Thymus (tissue), 11 donors: ENCODE measurements around the gene AKT3. TPM values are rescaled to one million over a fixed set of nuclear protein-coding genes. Genes with fewer than 3 reads are reported as not detected.
"Not testable (repeated sequence)": the region's sequence is repeated elsewhere in the genome, so short reads cannot be mapped to it uniquely, and the experiment has no call there.

ENCODE experiments used
- DNase-seq, 9 donors: peaks; one replicate each; pipeline ENCODE4 v3.0.0-alpha.2; 2013; ENCODE audit warnings: low spot score in 9 of 9, low read depth in 6 of 9, missing footprints in 1 of 9
- H3K27ac ChIP-seq, 2 donors: one replicate each; pipeline ENCODE4 v1.5.1; 2013; ENCODE audit warnings: control low read depth in 1 of 2, low read depth in 1 of 2, low read length in 1 of 2, mild to moderate bottlenecking in 1 of 2, moderate library complexity in 1 of 2
- H3K27me3 ChIP-seq, 2 donors: one replicate each; pipeline ENCODE4 v1.5.1; 2013; ENCODE audit warnings: low read length in 1 of 2; ENCODE audit not compliant: control insufficient read depth in 2 of 2, insufficient read depth in 1 of 2
- H3K36me3 ChIP-seq, 2 donors: one replicate each; pipeline ENCODE4 v1.5.1; 2013; ENCODE audit warnings: low read length in 1 of 2, mild to moderate bottlenecking in 1 of 2, moderate library complexity in 1 of 2; ENCODE audit not compliant: control insufficient read depth in 2 of 2, insufficient read depth in 2 of 2
- H3K4me1 ChIP-seq, 2 donors: one replicate each; pipeline ENCODE4 v1.5.1; 2013; ENCODE audit warnings: low read length in 2 of 2; ENCODE audit not compliant: control insufficient read depth in 2 of 2, insufficient read depth in 2 of 2
- H3K4me3 ChIP-seq, 2 donors: one replicate each; pipeline ENCODE4 v1.5.1; 2013; ENCODE audit warnings: low read length in 2 of 2, control low read depth in 1 of 2, mild to moderate bottlenecking in 1 of 2
- H3K9me3 ChIP-seq, 2 donors: one replicate each; pipeline ENCODE4 v1.5.1; 2013; ENCODE audit warnings: low read length in 1 of 2, mild to moderate bottlenecking in 1 of 2; ENCODE audit not compliant: control insufficient read depth in 2 of 2, insufficient read depth in 1 of 2
- WGBS: extraction: QIAGEN DNeasy Blood & Tissue Kit; methylation state at CpG from one replicate; pipeline ENCODE4 v1.1.7; 2013; 5-methylcytosine and 5-hydroxymethylcytosine counted together
- polyA plus RNA-seq: library from polyadenylated mRNA; stranded (reverse); fragments of 200-250 nt; gene quantifications from one replicate; pipeline ENCODE4 v1.2.3, GENCODE V29; 2013
- total RNA-seq: library from RNA; stranded (reverse); fragments of 120-200 nt; gene quantifications from one replicate; pipeline ENCODE4 v1.2.4, GENCODE V29; 2013
- donor health status: healthy.

The AKT3 gene
- total and polyA plus RNA-seq, 2 donors = 14.5 to 45.3 TPM

DNA sequence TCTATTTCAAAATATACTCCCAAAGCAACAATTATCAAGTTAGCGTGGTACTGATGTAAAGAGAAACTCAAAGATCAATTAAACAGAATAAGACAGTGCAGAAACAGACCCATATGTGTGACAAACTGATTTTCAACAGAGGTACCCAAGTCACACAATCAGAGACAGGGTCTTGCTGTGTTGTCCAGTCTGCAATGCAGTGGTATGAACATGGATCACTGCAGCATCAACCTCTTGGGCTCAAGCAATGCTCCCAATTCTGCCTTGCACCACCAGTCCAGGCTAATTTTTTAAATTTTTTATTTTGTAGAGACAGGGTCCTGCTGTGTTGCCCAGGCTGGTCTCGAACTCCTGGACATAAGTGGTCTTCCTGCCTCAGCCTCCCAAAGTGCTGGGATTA lies 255.6 kb downstream of the AKT3 start:
- H3K27me3 ChIP-seq = no peaks in the 10 kb centered on the region
- H3K4me3 ChIP-seq = no peak overlapping the region
- no peaks in the 10 kb centered on the region for H3K9me3 ChIP-seq
- WGBS = 100% methylated on average over 2 of the region's 2 CpGs
- H3K36me3 ChIP-seq = no peaks in the 10 kb centered on the region
- DNase-seq = no peak
- peaks cover 0 to 2% of the 10 kb centered on the region in 2 donors for H3K4me1 ChIP-seq
- no peak overlapping the region for H3K27ac ChIP-seq

DNA sequence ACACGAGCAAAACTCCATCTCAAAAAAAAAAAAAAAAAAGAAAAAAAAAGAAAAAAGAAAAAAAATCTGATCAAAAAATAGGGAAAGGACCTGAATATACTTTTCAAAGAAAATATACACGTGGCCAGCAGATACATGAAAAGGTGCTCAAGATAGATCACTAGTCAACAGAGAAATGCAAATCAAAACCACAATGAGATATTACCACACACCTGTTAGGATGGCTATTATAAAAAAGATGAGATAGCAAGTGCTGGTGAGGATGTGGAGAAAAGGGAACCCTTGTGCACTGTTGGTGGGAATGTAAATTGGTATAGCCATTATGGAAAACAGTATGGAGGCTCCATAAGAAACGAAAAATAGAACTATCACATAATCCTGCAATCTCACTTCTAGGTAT lies 260.8 kb downstream of the AKT3 start:
- H3K4me3 ChIP-seq, H3K27ac ChIP-seq, H3K36me3 ChIP-seq, H3K9me3 ChIP-seq, H3K27me3 ChIP-seq, DNase-seq, H3K4me1 ChIP-seq: not testable (repeated sequence)
- WGBS = 86% methylated on average over 3 of the region's 3 CpGs

DNA sequence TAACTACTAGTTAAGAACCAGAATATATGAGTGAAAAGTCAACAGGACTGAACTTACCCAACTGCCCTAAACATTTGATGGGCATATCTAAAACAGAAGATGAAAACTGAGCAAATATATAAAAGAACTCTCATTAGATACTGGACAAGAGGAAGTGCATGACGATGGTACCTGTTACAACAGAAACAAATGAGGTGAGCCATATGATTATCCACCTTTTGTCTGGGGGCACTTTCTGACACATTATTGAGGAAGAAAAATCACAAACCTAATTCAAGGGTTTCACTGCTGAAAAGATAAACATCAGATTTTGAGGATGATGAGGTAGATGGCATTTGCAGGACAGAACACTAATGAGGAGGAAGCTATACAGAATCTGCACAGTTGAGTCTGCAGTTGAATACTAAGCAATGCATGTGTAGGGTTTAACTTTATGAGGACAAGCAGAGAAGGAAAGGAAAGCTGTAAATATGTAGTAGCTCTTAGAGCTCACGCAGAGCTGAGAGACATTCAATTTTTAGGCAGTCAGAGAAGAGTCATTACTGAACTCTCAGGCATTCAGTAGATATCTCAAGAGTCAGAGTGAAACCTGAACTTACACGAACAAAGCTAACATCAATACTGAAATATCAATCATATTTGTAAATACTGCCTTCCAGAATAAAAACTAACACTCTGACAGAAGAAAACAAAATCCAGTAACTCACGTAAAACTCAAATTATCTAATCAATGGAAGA lies 262.1 kb downstream of the AKT3 start:
- Histone ChIP-seq H3K9me3 (no peaks in the 10 kb centered on the region), H3K4me3 (no peak overlapping the region), H3K27ac (no peak overlapping the region), H3K27me3 (no peaks in the 10 kb centered on the region), H3K36me3 (no peaks in the 10 kb centered on the region), H3K4me1 (no peaks in the 10 kb centered on the region)
- DNase-seq = no peak
- WGBS = 94% methylated on average over 4 of the region's 4 CpGs

DNA sequence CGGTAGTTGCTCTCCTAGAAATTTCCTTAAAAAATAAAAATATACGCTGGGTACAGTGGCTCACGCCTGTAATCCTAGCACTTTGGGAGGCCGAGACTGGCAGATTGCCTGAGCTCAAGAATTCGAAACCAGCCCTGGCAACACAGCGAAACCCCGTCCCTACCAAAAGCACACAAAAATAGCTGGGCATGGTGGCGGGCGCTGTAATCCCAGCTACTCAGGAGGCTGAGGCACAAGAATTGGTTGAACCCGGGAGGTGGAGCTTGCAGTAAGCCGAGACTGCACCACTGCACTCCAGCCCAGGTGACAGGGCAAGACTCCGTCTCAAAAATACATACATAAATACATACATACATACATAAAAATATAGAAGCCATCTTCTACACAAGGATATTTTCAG lies 262.8 kb downstream of the AKT3 start:
- Histone ChIP-seq H3K9me3 (no peaks in the 10 kb centered on the region), H3K36me3 (no peaks in the 10 kb centered on the region), H3K27me3 (no peaks in the 10 kb centered on the region), H3K4me3 (no peak overlapping the region), H3K4me1 (no peaks in the 10 kb centered on the region), H3K27ac (no peak overlapping the region)
- 98% methylated on average over 12 of the region's 12 CpGs for WGBS
- no peak for DNase-seq

DNA sequence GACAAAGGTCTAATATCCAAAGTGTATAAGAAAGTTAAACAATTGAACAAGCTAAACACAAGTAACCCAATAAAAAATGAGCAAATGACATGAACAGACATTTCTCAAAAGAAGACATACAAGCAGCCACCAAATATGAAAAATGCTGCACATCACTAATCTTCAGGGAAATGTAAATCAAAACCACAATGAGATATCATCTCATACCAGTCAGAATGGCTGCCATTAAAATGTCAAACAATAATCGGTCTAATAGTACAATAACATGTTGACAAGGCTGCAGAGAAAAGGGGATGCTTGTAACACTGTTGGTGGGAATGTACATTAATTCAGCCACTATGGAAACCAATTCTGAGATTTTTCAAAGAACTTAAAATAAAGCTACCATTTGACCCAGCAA lies 264.1 kb downstream of the AKT3 start:
- Histone ChIP-seq H3K36me3 (no peaks in the 10 kb centered on the region), H3K4me1 (no peaks in the 10 kb centered on the region)

DNA sequence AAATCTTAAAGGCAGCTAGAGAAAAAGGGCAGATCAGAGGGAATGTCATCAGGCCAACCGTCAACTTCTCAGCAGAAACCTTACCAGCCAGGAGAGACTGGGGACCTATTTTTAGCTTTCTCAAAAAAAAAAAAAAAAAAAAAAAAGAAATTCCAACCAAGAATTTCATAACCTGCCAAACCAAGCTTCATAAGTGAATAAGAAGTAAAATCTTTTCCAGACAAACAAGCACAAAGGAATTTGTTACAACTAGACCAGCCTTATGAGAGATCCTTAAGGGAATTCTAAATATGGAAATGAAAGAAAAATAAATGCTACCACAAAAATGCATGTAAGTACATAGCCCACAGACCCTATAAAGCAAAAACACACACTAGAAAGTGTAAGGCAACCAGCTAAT lies 267.7 kb downstream of the AKT3 start:
- H3K4me3 ChIP-seq = no peak overlapping the region
- H3K36me3 ChIP-seq = peaks cover 0 to 3% of the 10 kb centered on the region in 2 donors
- peaks cover 0 to 10% of the 10 kb centered on the region in 2 donors for H3K9me3 ChIP-seq
- 97% methylated on average over 1 of the region's 1 CpG for WGBS
- H3K27me3 ChIP-seq = no peaks in the 10 kb centered on the region
- no peak for DNase-seq
- H3K27ac ChIP-seq = no peak overlapping the region
- H3K4me1 ChIP-seq = no peaks in the 10 kb centered on the region

More for the DNA sequence above, 264.1 kb downstream of the AKT3 start:
- 98% methylated on average over 1 of the region's 1 CpG for WGBS
- no peak overlapping the region for H3K27ac ChIP-seq
- no peaks in the 10 kb centered on the region for H3K27me3 ChIP-seq
- no peak overlapping the region for H3K4me3 ChIP-seq
- peaks cover 0 to 3% of the 10 kb centered on the region in 2 donors for H3K9me3 ChIP-seq
- no peak for DNase-seq

DNA sequence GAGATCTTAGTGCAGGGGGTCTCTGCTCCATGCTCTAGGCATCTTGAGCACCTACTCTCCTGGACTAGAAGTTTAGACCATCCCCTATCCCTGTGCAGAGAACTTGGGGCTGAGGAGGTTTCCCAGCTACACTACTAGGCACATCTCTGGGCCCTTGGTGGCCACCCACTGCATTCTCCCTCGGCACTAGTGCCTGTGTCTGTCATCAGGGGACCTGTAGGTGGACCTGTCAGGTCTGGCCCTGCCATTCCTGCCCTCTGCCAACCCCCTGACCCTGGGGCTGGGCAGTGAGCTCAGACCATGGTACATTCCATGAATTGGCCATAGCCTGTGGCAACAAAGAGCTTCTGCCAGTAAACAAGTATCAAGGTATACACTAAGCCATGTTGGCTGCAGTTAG lies 269.1 kb downstream of the AKT3 start:
- Histone ChIP-seq H3K27me3 (no peaks in the 10 kb centered on the region), H3K27ac (no peak overlapping the region), H3K9me3 (peaks cover 0 to 10% of the 10 kb centered on the region in 2 donors), H3K4me3 (no peak overlapping the region), H3K4me1 (no peaks in the 10 kb centered on the region), H3K36me3 (peaks cover 0 to 3% of the 10 kb centered on the region in 2 donors)
- no peak for DNase-seq
- WGBS = 95% methylated on average over 1 of the region's 1 CpG

DNA sequence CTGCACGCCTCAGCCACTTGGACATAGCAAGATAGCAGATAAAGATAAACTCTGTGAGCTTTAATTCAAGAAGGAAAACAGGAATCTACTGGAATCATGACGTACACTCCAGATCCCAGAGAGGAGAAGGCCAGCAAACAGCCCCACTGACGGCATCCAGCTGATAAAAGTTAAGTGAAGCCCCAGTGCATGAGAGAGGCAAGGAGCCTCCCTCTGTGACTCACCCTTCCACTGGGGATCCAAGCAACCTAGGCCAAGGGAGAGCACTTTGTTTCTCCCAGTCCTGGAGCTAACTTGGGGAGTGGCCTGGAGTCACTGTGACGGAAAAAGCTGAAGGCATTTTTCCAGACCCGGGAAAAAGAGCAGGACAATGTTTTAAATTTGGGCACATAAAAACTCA lies 270.0 kb downstream of the AKT3 start:
- H3K27me3 ChIP-seq = no peaks in the 10 kb centered on the region
- peaks cover 0 to 3% of the 10 kb centered on the region in 2 donors for H3K36me3 ChIP-seq
- H3K4me1 ChIP-seq = no peaks in the 10 kb centered on the region
- DNase-seq = no peak
- WGBS = 87% methylated on average over 5 of the region's 5 CpGs
- H3K9me3 ChIP-seq = peaks cover 0 to 10% of the 10 kb centered on the region in 2 donors
- H3K4me3 ChIP-seq = no peak overlapping the region
- H3K27ac ChIP-seq = no peak overlapping the region

DNA sequence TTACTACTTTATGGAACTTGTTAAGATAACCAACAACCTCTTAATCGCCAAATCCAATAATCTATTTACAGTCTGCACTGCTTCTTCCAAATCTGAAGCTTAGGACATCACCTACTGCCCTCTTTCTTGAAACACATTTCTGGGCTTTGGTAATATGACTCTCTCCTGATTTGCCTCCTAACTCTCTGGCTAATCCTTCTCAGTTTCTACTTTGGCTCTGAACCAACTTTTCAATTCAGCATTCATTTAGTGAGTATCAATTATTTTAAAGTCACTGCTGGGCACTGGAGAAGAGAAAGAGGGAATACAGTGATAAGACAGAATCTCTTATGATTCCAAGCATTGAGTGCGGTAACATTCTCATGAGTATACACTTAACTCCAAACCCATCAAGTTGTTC lies 275.0 kb downstream of the AKT3 start:
- no peaks in the 10 kb centered on the region for H3K27me3 ChIP-seq
- H3K4me3 ChIP-seq = no peak overlapping the region
- H3K4me1 ChIP-seq = no peaks in the 10 kb centered on the region
- no peaks in the 10 kb centered on the region for H3K36me3 ChIP-seq
- DNase-seq = no peak
- no peak overlapping the region for H3K27ac ChIP-seq
- H3K9me3 ChIP-seq = no peaks in the 10 kb centered on the region
- 98% methylated on average over 2 of the region's 2 CpGs for WGBS
